ENCODE results near the gene VEGFA.

GRCh38 chr6:43782764-43783513 lies 12.9 kb downstream of the VEGFA start:
- no peak for TF ChIP-seq CTCF (IDR thresholded peaks at IDR 0.05; ENCODE audit: low read depth, low read length)
- no peak for TF ChIP-seq EZH2phosphoT487 (IDR thresholded peaks at IDR 0.05; ENCODE audit: low read depth)

Measured in OCI-LY3 (cell line).